MV-4-11 (cell line): ENCODE measurements around the gene CNTLN.

Experiments
- DNase-seq: peaks from one replicate; lab custom pipeline; 2025; lab: John Stamatoyannopoulos, UW

The CNTLN gene

DNA sequence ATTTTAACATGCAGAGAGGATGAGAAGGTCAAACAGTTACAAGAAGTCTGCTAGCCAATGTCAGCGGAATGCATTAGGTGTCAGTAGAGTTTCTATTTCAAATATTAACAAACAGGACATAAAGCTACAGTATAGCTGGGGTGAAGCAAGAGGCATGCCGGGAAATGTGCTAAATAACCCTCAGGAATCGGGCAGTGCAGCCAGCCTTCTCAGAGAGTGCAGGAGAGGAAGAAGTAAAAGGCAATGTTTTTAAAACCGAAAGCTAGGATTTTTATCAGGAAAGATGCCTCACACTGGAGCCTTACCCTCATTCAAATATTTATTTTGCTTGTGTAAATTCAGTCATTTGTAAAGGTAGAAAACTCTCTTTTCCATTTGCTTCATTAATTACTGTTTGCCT is 384.9 kb downstream of the CNTLN start:
- DNase-seq, result no peak

DNA sequence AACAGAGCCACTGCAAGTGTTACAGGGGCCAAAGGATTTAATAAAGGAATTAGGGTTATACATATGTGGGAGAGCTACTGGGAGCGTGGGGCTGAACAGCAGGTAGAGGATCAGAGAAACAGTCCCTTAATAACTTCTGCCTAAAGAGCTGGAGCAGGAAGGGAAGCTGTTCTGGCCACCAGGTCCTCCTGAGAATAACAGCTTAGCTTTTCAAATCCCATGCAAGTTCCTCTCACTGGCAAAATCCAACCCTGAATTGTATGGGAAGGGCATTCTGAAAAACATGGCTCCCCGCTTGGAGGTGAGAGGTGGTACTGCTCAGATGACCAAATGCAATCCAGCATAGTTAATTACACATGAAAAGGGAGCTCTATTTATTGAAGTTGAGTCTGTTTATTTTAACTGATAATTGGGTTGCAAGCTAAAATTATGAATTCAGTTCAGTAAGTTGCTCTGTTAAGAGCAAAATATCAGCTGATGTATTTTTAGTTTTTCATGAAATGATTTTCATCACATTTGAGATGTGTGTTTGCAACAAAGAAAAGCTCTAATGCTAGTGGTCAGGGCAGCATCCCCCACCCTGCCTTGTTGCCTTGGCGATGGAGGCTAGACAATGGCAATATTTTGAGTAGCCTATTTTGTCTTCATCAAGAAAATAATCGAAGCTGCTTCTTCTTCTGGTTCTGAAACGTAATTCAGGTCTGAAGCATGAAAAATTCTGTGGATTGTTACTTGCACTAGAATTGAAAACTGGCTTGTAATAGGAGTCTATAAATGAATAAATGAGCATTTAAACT is 385.6 kb downstream of the CNTLN start:
- no peak for DNase-seq

DNA sequence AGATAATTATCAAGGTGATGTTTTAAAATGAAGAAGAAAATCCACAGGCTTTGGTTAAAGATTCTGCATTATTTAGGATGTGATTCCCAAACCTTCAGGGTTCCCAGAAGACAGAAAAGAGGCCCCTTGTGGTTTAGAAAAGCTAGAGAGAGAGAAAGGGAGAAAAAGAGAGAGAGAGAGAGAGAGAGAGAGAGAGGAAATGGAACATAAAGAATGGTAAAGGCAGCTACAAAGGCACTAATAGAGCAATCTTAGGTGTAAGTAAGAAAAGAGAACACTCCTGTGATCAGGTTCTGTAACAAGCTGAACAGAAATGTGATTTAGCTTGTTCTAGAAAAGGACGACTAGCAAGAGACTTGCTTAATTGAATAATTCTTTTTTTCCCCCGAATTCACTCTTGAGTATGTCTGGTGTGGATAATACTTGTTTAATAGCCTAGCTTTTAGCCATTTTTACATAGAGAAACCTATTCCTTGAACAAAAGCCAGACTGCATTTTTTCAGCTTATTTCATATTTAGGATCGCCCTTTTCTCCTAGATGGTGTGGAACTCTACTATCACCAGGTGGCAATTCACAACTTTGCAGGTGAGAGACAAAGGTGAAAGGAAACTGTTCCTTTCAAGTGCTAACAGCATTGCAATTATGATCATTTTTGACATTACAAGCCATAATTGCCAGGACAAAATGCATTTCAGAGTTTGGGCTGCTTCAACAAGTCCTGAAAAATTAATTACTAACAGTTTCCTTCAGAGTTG is 386.4 kb downstream of the CNTLN start:
- DNase-seq, result no peak

DNA sequence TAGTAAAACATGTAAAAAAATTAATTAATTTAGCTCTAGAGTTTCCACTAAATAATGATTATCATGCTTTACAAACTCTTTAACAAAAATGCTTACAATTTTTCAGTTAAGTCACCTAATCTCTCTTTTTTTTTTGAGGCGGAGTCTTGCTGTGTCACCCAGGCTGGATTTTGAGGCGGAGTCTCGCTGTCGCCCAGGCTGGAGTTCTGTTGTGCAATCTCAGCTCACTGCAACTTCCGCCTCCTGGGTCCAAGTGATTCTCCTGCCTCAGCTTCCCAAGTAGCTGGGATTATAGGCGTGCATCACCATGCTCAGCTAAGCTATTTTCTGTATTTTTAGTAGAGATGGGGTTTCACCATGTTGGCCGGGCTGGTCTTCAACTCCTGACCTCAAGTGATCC is 391.9 kb downstream of the CNTLN start:
- peak; percentile 59 for DNase-seq

DNA sequence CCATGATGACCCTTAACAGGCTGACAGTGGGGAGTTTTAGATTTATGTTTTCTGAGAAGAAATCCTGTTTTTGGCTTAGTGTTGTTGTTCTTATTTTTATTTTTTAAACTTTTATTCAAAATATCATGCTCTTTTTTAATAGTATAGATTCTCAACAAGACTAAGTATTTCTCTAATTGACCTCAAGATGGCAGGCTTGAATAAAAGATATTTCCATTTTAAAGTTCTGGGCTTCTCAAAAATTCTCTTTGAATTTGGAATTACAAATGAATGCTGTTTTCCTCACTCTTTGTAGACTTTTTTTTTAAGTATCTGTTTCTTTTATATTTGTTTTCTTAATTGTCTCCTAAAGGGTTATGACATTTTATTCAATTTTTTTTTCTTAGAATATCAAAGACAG is 394.0 kb downstream of the CNTLN start:
- DNase-seq, result no peak

DNA sequence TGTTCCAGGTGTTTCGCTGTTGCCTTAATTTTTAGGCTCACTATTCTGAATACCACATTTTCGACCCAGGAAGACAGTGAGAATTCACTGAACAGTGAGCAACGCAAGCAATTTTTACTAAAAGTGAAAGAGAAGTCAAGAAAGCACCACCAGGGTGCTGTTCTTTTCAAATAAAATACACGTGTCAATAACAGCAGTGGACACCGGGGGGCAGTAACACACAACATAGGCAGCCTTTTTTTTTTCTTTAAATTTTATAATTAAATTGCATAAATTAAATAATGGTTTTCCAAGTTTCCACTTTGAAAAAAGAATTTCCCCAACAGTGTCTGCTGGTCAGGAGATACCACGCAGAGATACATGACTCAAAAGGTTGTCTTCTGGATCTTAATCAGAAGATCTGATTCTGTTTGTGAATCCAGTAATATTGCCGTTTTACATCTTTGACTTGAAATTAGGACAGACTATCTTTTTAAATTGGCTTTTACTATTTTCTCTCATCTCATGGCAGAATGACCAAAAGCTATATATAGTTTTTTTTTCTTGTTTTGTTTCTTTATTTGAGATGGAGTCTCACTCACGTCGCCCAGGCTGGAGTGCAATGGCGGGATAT is 396.9 kb downstream of the CNTLN start:
- peak; percentile 26 for DNase-seq

DNA sequence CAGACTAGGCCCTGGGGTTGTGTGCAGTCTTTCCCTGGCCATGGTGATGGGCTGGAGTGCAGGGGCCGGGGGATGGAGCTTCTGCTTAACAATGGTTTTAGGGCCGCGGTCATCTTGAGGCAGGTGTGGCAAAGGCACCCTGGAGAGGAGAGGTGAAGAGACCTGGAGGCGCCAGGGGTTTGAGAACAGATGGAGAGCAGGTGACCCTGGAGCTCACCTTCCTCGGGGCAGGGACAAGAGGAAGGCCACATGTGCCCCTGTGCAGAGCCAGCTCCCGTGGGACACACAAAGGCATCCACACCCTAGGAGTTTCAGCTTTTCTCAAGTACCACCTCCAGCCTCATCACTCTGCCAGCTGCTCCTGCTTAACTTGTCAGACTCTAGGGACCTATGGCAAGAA is 397.6 kb downstream of the CNTLN start:
- DNase-seq, result no peak

DNA sequence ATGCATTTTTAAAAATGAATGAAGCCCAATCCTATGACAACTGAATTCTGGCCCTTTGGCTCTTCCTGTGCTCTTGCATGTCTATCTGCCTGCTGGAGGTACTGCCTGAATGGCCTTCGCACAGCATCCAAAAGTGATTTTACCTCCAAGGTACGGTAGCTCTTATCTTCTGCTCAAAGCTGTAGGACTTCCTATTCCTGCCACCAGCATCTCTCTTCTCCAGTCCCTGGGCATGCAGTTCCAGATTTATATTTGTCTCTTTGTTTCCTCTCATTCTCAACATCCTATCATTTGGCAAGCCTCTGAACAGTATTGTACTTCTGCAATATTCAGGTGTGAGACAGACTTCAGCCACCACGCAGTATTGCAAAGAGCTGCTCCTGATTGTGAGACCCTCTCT is 400.3 kb downstream of the CNTLN start:
- no peak for DNase-seq

DNA sequence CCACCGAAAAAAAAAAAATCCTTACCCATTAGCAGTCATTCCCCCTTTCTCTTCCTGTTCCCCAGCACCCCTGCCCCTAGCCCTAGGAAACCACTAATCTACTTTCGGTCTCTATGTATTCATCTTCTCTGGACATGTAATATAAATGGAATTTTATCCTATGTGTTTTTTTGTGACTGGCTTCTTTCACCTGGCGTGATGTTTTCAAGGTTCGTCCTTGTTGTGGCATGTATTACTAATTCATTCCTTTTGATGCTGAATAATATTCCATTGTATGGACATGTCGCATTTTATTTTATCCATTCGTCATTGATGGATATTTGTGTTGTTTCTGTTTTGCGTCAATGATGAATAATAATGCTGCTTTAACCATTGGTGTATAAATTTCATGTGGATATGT is 401.2 kb downstream of the CNTLN start:
- no peak for DNase-seq

DNA sequence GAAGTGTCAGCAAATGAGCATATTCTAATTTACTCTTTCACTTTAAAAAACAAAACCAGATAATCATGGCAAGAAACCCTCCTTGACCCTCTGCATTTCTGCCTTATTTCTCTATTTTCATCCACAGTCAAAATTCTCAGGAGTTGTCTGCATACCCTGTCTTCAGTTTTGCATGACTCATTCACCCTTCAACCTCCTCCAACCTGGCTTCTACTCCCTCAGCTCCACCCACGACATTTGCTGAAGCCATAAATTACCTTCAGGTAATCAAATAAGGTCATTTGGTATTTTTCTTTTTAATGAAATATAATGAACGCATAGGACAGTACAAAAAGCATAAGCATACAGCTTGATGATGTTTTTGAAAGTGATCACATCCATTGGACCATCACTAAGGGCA is 416.2 kb downstream of the CNTLN start:
- DNase-seq, result no peak
